DMS79 treated with DMSO at 0.1 percent for 48 hours (cell line): Measurements from ENCODE around the gene CACNA1I.
A peak's percentile ranks its signal among the peaks of the same experiment; 100 is the strongest.

Experiments
- DNase-seq: peaks from one replicate; lab custom pipeline; 2025; lab: John Stamatoyannopoulos, UW

CACNA1I gene

DNA sequence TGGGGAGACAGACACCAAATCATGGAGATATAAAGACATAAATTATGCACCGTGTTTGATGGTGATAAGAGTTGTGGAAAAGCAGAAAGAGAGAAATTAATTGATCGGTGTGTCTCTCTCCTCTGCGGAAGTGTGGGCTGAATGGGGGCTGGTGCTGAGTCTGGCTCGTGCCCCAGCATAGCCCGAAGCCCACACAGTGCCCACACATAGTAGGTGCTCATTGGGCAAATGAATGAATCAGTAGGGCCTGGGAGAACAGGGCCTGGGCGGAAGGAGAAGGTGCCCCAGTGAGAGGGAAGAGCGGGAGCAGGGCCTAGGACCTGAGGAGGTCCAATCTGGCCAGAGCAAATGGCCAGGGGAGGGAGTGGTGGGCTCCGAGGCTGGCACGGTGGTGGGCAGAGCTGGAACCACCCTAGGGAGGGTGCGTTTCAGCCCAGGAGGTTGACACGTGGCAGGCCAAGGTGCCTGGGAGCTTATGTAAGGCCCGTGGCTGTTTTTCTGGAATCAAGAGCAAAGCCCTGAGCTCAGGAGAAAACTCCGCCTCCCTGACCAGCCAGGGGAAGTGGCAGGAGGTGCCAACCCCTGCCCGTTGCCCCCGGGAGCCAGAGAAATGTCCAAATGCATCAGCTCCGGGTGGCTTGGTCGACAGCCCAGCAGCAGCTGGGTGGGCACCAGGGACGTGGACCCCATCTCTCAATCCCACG, 2.1 kb upstream of the CACNA1I start:
- no peak for DNase-seq

DNA sequence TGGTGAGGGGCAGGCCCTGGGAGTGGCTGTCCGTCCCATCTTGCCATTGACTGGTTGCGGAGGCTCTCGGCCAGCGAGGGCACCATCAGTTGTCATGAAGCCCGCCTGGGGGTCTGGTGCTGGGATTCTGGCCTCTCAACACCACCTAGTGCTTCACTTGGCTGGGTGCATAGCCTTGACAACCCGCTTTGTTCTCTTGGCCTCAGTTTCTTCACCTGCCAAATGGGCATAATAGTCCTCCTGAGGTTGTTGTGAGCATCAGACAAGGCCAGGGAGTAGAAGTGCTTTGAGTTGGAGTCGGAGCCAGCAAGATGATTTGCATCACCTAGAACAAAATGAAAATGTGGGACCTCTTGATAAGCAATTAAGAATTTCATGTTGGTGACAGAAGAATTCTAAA, 1.5 kb upstream of the CACNA1I start:
- no peak for DNase-seq

DNA sequence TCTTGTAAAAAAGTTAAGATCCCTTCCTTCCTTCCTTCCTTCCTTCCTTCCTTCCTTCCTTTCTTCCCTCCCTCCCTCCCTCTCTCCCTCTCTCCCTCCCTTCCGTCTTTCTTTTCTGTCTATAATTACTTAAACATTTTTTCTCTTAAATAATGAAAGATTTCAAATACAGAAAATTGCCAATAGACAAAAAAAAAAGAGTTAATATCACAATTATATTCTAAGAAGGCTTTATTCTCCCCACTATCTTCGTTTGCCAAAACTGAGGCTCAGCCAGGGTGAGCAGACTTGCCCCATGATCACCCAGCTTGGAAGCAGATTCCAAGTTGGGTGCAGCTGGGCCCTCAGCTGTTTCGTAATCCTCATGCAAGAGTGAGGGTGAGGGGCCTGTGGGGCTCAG, 327 bp upstream of the CACNA1I start:
- DNase-seq: no peak

DNA sequence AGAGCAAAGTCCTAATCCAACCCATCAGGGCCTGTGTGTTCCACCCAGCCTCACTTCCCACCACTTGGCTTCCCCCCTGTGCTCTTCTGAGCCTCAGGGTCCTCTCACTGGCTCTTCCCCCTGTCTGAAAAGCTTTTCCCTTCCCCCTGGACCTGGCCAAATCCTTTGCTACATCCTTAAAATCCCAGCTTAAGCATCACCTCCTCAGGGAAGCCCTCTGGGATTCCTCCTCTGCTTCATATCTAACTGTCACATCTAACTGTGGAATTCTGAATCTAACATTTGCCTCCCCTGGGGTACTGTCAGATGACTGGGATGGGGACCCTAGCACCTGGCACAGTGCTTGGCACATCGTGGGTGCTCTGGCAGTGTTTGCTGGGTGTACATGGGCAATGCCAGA, 985 bp downstream of the CACNA1I start:
- DNase-seq: no peak

DNA sequence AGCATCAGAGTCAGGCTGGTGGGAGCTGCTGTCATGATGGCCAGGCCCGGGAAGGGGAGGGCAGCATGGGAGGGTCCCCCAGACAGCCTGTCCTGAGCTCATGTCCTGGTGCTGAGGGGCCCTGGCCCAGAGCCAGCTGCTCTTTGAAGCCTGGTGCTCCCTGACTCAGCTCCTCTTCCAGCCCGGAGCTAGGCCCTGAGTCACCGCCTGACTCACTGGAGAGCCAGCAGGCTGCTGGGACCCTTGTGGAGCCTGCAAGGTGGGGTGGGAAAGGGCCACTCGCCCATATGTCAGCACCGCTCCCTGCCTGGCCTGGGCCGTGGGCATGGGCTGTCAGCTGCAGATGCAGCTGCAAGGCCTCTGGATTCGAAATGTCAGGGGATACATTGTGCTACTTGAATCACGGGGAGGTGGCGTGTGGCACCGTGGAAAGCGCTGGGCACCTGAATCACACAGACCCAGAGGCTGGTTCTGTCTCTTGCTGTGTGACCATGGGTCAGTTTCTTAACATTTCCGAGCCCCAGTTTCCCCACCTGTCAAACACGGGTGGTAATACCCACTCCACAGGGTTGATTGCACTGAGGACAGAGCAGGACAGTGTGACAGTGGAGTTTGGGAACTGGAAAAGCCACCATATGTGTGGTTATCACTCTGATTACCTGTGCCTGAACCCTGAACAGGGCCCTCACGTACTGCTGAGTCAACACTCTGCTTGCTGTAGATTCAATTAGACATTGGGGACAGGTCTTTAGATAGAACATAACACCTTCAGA, 4.4 kb downstream of the CACNA1I start:
- no peak for DNase-seq

DNA sequence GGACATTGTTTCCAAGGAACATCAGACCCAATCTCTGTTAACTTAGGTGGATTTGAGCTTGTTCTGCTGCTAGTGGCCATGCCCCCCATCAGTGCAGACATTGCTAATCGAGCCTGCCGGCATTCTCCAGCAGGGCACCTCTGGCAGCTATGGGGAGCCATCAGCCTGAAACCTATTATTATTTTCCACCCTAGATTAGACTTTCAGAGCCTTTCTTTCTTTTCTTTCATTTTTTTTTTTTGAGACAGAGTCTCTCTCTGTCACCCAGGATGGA, 4.9 kb downstream of the CACNA1I start:
- no peak for DNase-seq

DNA sequence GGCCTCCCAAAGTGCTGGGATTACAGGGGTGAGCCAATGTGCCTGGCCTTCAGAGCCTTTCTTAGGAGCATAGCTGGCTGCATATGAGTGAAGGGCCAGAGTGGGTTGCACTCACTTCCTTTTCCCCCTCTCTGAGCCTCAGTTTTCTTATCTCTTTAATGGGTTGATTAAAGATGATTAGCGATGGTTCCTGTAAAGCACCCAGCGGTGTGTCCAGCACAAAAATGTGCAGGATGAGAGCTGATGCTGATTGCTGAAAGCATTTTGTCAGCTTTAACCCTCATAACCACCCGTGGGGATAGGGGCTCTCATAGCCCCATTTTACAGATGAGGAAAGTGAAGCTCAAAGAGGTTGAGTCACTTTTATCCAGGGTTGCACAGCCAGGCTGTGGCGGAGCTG, 5.5 kb downstream of the CACNA1I start:
- no peak for DNase-seq

DNA sequence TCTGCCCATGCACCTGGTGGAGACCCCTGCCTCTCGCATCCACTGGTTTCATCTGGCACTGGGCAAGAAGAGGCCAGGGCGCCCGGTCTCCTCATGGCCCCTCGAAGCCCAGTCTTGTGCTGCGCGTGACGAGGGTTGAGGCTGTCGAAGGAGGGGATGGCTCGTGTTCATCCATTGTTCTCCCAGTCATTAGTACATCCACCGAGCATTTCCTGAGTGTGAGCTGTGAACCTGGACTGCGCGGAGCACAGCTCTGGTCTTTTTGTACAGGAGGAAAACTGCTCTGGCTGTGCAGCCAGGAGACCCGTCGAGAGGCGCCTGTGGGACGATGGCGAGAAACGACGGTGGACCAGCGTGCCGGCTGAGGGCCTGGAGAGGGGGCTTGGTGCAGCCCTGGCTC, 6.8 kb downstream of the CACNA1I start:
- DNase-seq: no peak

DNA sequence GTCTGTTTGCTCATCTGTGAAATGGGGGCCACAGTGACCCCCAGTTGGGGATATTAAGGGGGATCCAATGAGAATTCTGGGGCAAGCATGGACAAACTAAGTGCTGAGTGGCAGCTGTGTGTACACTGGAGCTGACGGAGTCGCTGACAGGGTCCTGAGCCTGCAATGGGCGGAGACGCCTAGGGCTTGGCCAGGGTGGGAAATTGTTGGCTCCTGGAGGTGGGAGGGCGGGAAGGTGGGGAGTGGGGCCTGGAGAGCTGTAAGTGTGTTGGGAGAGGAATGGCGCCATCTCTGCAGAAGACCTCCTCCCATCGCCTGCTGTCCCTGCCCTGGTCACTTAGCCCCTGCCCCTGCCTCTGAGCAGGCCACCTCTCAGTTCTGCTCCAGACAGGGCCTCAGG, 7.3 kb downstream of the CACNA1I start:
- no peak for DNase-seq

DNA sequence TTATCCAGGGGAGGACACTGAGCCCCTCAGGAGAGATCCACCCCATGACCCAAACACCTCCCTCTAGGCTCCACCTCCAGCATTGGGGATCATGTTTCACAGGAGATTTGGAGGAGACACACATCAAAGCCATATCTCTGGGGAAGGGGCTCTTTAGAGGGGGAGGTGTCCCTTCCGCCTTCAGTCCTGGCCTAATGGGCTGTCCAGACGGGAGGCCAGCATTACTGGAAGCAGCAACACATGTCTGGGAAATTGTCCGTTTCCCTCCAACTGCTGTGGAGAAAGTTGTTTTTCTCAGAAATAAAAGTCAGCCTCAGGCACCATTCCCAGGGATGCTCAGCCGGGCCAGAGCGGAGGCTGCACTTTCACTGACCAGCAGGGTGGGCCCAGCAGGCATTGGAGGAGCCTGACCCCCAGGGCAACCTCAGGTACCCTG, 9.5 kb downstream of the CACNA1I start:
- DNase-seq: no peak

DNA sequence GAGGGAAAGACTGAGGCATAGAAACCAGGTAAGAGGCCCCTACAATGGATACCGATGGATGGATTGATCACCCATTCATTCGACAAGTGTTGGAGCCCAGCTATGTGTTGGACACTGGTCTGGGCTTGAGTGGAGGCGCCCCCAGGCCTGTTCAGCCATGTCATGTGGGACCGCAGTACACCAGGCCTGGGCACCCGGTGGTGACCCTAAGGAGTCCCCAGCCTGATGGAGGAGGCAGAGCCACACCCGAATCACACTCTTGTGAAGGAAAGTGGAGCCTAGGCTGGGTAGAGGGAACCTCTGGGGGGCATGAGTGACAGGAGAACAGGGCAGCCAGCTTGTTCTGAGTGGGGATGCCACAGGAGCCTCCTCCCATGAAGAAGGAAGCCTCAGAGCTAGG, 10.2 kb downstream of the CACNA1I start:
- DNase-seq: no peak

DNA sequence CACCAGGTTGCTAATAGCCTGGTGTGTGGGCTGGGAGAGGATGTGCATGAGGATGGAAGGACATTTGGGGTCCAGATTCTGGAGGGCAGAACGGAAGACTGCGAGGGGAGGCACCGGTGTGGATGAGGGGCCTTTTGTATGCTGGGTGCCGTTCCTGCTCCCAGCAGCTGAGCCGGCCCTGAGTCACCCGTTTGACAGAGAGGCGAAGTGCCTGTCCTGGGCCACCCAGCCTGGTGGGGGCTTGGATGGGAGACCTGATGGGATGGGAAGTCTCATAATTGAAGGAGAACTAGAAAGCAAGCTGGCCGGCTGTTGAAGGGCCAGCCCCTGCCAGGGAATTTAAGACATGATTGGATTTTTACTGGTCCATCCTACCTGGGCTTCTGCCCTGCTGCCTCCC, 10.8 kb downstream of the CACNA1I start:
- no peak for DNase-seq

DNA sequence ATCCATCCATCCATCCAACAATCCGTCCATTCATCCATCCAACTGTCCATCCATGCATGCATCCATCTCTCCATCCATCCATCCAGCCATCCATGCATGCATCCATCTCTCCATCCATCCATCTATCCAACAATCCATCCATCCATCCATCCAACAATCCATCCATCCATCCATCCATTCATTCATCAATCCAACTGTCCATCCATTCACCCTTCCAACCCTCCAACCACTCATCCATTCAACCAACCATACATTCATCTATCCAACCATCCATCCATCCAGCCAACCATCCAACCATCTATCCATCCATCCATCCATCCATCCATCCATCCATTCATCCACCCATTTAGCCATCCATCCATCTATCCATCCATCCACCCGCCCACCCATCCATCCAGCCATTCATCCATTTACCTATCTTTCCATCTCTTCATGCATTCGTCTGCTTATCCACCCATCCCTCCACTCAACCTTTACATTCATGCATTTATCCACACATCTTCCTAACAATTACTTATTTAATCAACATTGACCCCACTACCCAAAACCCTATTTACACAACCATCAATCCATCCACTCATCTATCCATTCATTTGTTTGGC, 12.6 kb downstream of the CACNA1I start:
- no peak for DNase-seq

DNA sequence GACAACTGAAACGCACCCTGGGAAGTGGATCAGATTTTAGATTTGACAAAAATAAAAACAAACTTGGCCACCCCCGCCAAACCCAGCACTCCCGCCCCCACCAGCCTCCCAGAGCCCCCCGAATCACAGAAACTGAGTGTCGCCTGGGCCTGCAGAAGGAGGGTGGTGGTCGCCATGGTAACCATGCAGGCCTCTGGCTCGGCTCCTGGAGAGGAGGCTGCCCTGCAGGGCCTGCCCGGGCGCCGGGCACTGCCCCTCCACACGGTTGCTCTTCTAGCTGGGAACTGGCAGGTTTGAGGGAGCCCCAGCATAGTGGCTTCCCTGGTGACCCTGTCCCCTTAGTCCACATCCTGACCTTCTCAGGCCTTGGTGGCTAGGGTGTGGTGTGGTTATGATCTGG, 19.3 kb downstream of the CACNA1I start:
- no peak for DNase-seq

DNA sequence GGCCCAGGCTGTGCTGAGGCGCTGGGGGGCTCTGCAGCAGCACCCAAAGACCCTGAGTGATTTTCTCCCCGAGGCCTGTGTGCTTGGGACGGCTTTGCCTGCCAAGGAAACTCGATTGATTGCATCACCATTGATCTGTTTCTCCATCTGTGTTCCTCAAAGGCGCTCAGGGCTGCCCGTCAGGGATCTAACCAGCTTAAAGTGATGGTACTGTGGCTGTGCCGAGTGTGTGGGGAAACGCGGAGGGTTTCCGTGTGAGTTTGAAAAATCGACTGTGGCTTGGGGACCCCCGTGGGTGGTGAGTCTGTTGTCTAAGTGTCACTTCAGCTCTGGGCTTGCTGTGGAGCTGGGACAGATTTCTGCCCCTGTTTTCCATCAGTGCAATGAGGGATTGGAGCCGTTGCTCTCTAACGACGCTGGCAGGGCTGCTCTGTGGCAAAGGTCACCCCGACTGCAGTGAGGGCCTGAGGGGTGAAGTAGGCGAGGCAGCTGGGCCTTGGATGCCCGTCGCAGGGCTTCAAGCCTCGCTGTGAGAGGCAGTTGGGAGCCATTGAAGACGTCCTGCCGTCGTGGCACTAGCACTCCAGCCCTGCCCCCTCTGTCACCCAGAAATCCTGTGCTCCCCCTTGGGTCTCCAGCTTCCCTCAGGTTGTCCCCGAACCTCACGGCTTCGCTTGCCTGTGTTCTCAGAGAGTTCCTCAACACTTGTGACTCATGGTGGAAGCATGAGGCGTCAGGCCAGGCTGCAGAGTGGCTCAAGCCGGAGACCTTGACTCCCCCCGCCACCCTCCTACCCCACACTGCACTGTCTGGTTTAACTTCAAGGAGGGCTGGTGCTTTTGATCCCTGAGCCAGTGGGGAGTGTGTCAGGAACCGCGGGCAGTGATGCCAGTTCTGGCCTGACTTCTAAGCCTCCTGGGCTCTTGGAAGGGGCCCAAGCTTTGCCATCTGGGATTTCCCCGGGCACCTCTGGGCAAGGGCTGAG, 21.8 kb downstream of the CACNA1I start:
- peak; percentile 3 for DNase-seq

DNA sequence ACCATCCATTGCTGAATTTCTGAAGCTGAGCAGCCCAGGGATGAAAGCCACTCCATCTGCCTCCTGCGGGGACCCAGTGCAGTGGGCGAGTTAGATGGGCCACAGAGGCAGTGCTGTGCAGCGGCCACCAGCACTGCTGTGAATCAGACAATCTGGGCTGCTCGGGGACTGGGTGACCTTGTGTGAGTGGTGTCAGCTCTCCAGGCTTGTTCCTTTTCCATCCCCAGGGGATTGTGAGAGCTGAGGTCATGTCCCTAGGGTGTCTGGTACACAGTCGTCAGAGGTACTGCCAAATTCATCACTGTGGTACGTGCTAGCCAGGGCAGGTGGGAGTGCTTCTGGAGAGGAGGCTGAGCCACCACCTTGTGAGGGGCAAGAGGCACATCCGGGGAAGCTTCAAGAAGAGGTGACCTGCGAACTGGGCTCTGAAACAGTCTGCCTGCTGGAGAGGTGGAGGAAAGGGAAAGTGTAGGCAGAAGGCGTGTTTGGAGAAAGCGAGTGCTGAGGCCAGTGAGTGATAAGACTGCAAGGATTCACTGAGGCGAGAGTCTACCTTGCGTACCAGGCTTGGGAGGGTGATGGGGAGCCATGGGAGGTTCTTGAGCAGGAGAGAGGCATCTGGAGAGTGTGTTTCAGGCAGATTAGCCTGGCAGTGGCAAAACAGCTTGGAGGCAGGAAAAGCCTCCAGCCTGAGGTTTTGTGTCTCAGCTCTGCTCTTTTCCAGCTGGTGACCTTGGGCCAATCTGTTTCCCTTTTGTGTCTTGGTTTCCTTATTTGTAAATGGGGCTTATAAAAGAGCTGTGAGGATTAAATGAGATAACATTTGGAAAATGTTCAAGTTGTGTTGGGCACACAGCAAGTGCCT, 22.7 kb downstream of the CACNA1I start:
- no peak for DNase-seq

DNA sequence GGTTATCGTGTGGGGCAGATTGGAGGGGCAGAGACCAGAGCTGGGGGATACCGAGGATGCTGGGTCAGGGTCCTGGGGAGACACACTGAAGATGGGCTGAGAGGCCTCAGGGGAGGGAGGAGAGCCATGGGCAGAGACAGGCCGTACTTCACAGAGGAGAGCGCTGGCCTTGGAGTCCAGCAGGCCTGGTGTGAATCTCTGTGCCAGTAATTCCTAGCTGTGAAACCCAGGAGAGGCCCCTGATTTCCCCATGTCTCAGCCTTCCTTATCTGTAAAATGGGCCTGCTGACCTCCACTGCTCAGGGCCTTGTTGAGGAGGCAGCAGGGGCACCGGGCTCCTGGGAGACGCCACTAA, 23.4 kb downstream of the CACNA1I start:
- DNase-seq: no peak

DNA sequence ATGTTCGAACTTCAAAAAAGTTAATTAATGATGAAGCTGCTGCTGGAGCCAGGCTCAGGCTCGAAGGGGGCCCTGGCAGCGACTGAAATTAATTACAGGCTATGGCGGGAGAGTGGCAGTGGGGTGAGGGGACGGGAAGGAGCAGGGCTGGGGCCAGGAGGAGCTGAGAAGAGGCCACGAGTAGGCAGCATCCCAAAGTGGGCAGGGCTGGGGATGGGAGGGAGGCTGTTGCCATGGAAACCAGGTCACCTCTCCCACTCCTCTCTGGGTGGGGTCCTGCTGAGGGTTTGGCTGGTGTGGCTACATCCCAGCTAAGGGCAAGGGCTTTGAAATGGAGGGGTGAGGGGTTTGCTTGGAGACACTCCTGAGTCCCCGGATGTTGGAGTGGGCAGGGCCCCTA, 23.9 kb downstream of the CACNA1I start:
- no peak for DNase-seq

DNA sequence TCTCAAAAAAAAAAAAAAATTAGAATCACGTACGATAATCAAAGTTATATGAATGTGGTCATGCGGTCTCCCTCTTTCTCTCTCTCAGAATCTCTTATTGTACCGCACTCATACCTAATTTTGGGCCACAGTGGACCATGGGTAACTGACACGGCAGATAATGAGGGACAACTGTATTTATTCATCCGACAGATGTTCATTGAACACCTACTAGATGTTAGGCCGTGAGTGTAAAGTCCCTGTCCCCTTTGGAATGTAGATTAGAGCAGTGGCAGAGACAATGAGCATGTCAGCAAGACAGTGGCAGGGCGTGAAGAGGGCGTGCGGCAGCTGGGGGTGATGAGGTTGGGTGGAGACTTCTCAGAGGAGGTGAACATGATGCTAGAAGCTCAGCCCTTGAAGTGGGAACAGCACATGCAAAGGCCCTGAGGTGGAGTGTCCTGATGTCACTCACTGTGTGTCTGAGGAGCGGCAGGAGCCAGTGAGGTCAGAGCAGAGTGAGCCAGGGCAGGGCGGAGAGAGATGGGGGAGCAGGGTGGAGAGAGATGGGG, 25.1 kb downstream of the CACNA1I start:
- no peak for DNase-seq

DNA sequence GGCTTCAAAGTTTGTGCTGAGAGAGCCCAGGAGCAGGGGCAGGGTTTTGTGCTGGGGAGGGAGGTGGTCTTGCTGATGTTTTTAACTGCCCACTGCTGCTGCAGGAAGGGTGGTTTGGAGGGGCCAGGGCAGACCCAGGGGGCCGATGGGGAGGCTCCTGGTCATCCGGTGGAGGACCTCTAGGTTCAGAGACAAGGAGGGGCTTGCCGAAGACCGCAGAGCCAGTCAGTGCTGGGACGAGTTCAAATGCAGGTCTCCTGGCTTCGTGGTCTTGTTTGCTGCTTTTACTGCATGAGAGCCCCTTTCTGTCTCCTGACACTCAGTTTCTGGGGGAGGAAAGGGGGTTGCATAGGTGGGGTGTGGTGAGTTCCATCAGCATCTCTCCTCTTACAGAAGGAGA, 26.0 kb downstream of the CACNA1I start:
- no peak for DNase-seq

DNA sequence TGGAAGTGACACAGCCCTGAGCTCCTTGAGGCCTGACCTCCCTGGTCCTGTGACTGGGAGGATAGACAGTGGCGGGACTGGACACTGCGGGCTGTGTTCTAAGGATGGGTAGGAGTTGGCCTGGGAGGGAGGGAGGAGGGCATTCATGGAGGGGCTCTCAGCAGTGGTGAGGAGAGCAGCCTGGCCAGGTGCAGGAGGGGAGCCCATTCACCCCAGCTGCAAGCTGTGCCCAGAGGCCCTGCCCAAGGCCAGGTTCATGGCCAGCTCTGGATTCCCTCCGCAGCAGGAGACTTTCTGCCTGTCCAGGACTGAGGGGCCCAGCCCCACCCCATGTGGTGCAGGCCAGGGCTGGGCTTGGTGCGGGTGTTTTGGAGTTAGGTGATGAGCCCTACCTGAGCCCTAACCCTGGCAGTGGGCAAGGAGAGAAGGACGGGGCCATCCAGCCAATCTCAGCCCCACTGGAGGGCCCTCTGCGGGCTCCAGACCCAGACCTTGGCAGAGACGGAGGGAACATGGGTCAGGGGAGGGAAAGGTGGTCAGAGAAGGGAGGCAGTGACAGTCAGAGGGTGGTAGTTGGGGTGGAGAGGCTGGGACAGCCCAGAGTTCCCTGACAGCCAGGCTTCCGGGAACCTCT, 26.8 kb downstream of the CACNA1I start:
- no peak for DNase-seq
